ENCODE results near the gene DOCK8.

GRCh38 chr9:304106-304505 lies 89.4 kb downstream of the DOCK8 start:
- TF ChIP-seq, protein P1, sequence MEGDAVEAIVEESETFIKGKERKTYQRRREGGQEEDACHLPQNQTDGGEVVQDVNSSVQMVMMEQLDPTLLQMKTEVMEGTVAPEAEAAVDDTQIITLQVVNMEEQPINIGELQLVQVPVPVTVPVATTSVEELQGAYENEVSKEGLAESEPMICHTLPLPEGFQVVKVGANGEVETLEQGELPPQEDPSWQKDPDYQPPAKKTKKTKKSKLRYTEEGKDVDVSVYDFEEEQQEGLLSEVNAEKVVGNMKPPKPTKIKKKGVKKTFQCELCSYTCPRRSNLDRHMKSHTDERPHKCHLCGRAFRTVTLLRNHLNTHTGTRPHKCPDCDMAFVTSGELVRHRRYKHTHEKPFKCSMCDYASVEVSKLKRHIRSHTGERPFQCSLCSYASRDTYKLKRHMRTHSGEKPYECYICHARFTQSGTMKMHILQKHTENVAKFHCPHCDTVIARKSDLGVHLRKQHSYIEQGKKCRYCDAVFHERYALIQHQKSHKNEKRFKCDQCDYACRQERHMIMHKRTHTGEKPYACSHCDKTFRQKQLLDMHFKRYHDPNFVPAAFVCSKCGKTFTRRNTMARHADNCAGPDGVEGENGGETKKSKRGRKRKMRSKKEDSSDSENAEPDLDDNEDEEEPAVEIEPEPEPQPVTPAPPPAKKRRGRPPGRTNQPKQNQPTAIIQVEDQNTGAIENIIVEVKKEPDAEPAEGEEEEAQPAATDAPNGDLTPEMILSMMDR (IDR thresholded peaks at IDR 0.05): no peak
- TF ChIP-seq EZH2phosphoT487 (IDR thresholded peaks at IDR 0.05) (no peak), EZH2 (IDR thresholded peaks at IDR 0.05) (no peak)

All from neural progenitor cell (in vitro differentiated cells).